ENCODE measurements around the gene TBC1D1.

TBC1D1 gene

DNA sequence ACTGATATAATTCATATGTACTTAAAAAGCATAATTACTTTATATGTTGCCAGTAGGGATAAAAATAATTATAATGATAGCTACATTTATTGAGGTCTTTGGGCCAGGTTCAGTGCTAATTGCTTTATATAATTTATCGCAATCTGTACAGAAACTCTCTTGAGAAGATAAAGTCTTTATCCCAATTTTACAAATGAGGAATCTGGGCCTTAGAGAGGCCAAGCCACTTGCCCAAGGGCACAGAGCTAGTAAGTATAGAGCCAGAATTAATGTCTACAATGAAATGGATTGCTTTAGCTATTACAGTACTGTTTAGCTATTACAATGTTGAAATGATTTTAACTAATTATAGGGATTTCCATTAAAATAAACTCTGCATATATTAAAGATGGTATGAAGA, 30.6 kb upstream of the TBC1D1 start:
- DNase-seq (ENCODE audit: low read depth, low spot score), result no peak
- Histone ChIP-seq H3K27me3 (ENCODE audit: insufficient read depth, insufficient read length) (no peaks in the 10 kb centered on the region), H3K4me1 (ENCODE audit: insufficient read depth, insufficient read length) (no peaks in the 10 kb centered on the region), H3K4me3 (ENCODE audit: insufficient read length, low read depth) (no peak overlapping the region), H3K36me3 (ENCODE audit: insufficient read depth, insufficient read length, low read length) (peaks cover 13% of the 10 kb centered on the region), H3K9me3 (ENCODE audit: insufficient read depth, low read length) (no peaks in the 10 kb centered on the region), H3K9ac (ENCODE audit: insufficient read length, low read depth) (no peak overlapping the region)
- TF ChIP-seq ZNF274 (IDR thresholded peaks at IDR 0.05; ENCODE audit: low read depth, low read length) (no peak), YY1 (IDR thresholded peaks at IDR 0.05; ENCODE audit: insufficient read depth, insufficient read length) (no peak), SUZ12 (IDR thresholded peaks at IDR 0.05; ENCODE audit: extremely low read depth, insufficient read depth, insufficient read length) (no peak)

- peaks cover 6% of the 10 kb centered on the region for H3K36me3 ChIP-seq (ENCODE audit: insufficient read depth, insufficient read length, low read length)
- DNase-seq (ENCODE audit: low read depth, low spot score), result no peak
- H3K9ac ChIP-seq (ENCODE audit: insufficient read length, low read depth), result no peak overlapping the region
- TF ChIP-seq YY1 (IDR thresholded peaks at IDR 0.05; ENCODE audit: insufficient read depth, insufficient read length) (no peak), ZNF274 (IDR thresholded peaks at IDR 0.05; ENCODE audit: low read depth, low read length) (no peak), SUZ12 (IDR thresholded peaks at IDR 0.05; ENCODE audit: extremely low read depth, insufficient read depth, insufficient read length) (no peak)
- H3K9me3 ChIP-seq (ENCODE audit: insufficient read depth, low read length), result no peaks in the 10 kb centered on the region
- H3K27me3 ChIP-seq (ENCODE audit: insufficient read depth, insufficient read length), result no peaks in the 10 kb centered on the region
- no peaks in the 10 kb centered on the region for H3K4me1 ChIP-seq (ENCODE audit: insufficient read depth, insufficient read length)
- no peak overlapping the region for H3K4me3 ChIP-seq (ENCODE audit: insufficient read length, low read depth)
Measured at GRCh38 chr4:37862961-37863360, 27.9 kb upstream of the TBC1D1 start.

GRCh38 chr4:37864786-37865185, 26.1 kb upstream of the TBC1D1 start:
- H3K36me3 ChIP-seq (ENCODE audit: insufficient read depth, insufficient read length, low read length), result peaks cover 6% of the 10 kb centered on the region
- no peak for DNase-seq (ENCODE audit: low read depth, low spot score)
- H3K9ac ChIP-seq (ENCODE audit: insufficient read length, low read depth), result no peak overlapping the region

DNA sequence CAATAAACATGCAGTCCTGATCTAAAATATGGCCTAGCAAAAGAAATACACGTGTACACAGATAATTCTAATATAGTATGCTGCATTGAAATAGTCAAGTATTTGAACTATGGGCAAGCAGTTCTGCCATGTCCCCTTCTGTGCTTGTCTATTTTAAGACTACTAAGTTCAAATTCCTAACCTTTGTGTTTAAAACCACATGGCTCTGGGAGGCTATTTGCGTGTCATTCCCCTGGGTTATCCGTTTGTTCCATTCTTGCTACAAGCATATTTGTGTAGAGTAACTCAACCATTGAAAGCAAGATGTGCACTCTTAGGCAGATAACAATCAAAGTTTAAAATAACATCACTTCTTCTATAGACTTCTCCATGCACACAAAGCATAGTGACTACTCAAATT, 25.4 kb upstream of the TBC1D1 start:
- TF ChIP-seq YY1 (IDR thresholded peaks at IDR 0.05; ENCODE audit: insufficient read depth, insufficient read length) (no peak), SUZ12 (IDR thresholded peaks at IDR 0.05; ENCODE audit: extremely low read depth, insufficient read depth, insufficient read length) (no peak), ZNF274 (IDR thresholded peaks at IDR 0.05; ENCODE audit: low read depth, low read length) (no peak)
- Histone ChIP-seq H3K9me3 (ENCODE audit: insufficient read depth, low read length) (no peaks in the 10 kb centered on the region), H3K27me3 (ENCODE audit: insufficient read depth, insufficient read length) (no peaks in the 10 kb centered on the region), H3K4me3 (ENCODE audit: insufficient read length, low read depth) (no peak overlapping the region), H3K9ac (ENCODE audit: insufficient read length, low read depth) (no peak overlapping the region), H3K36me3 (ENCODE audit: insufficient read depth, insufficient read length, low read length) (peaks cover 6% of the 10 kb centered on the region), H3K4me1 (ENCODE audit: insufficient read depth, insufficient read length) (no peaks in the 10 kb centered on the region)
- DNase-seq (ENCODE audit: low read depth, low spot score), result no peak

More at GRCh38 chr4:37864786-37865185, 26.1 kb upstream of the TBC1D1 start:
- no peak for TF ChIP-seq YY1 (IDR thresholded peaks at IDR 0.05; ENCODE audit: insufficient read depth, insufficient read length)
- no peak for TF ChIP-seq ZNF274 (IDR thresholded peaks at IDR 0.05; ENCODE audit: low read depth, low read length)
- TF ChIP-seq SUZ12 (IDR thresholded peaks at IDR 0.05; ENCODE audit: extremely low read depth, insufficient read depth, insufficient read length), result no peak
- Histone ChIP-seq H3K9me3 (ENCODE audit: insufficient read depth, low read length) (no peaks in the 10 kb centered on the region), H3K4me3 (ENCODE audit: insufficient read length, low read depth) (no peak overlapping the region), H3K4me1 (ENCODE audit: insufficient read depth, insufficient read length) (no peaks in the 10 kb centered on the region), H3K27me3 (ENCODE audit: insufficient read depth, insufficient read length) (no peaks in the 10 kb centered on the region)

DNA sequence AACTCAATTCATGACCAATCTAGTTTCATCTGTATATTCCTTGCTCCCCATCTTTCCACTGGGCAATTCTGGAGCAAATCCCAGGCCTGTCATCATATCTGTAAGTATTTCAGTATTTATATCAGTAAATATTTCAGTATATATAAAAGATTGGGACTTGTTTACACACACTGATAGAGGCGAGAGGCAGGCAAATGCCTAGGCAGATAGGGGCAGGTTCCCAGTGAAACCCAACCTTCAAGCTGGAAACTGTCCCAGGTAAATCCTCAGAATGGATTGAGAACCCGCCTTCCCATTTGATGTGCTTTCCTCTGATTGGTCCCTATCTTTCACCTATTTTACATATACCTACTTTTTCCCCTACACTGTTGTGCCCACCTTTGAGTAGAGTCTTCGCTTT, 23.8 kb upstream of the TBC1D1 start:
- H3K27me3 ChIP-seq (ENCODE audit: insufficient read depth, insufficient read length), result no peaks in the 10 kb centered on the region
- H3K4me1 ChIP-seq (ENCODE audit: insufficient read depth, insufficient read length), result no peaks in the 10 kb centered on the region
- no peaks in the 10 kb centered on the region for H3K9me3 ChIP-seq (ENCODE audit: insufficient read depth, low read length)
- TF ChIP-seq ZNF274 (IDR thresholded peaks at IDR 0.05; ENCODE audit: low read depth, low read length), result no peak
- no peak for TF ChIP-seq YY1 (IDR thresholded peaks at IDR 0.05; ENCODE audit: insufficient read depth, insufficient read length)
- no peak for TF ChIP-seq SUZ12 (IDR thresholded peaks at IDR 0.05; ENCODE audit: extremely low read depth, insufficient read depth, insufficient read length)
- no peak overlapping the region for H3K9ac ChIP-seq (ENCODE audit: insufficient read length, low read depth)
- H3K36me3 ChIP-seq (ENCODE audit: insufficient read depth, insufficient read length, low read length), result peaks cover 6% of the 10 kb centered on the region
- no peak overlapping the region for H3K4me3 ChIP-seq (ENCODE audit: insufficient read length, low read depth)
- DNase-seq (ENCODE audit: low read depth, low spot score), result no peak

DNA sequence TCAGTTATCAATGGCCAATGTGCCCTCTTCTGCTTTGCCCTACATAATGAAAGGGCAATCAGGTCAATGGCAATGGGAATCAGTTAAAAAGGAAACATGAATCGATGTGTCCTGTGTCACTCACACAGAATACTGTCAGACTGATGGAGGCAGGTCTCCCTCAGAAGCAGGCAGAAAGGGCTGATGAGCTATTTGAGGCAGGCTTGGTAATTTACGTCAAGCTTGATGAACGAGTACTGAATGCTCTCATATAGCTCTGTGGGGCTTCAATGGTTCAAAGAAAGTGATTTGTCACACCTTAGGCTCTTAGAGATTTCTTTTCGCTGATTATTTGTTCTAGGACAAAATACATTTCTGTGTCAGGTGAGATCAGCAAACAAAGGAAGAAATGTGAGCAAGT, 22.6 kb upstream of the TBC1D1 start:
- H3K36me3 ChIP-seq (ENCODE audit: insufficient read depth, insufficient read length, low read length), result peaks cover 2% of the 10 kb centered on the region

DNA sequence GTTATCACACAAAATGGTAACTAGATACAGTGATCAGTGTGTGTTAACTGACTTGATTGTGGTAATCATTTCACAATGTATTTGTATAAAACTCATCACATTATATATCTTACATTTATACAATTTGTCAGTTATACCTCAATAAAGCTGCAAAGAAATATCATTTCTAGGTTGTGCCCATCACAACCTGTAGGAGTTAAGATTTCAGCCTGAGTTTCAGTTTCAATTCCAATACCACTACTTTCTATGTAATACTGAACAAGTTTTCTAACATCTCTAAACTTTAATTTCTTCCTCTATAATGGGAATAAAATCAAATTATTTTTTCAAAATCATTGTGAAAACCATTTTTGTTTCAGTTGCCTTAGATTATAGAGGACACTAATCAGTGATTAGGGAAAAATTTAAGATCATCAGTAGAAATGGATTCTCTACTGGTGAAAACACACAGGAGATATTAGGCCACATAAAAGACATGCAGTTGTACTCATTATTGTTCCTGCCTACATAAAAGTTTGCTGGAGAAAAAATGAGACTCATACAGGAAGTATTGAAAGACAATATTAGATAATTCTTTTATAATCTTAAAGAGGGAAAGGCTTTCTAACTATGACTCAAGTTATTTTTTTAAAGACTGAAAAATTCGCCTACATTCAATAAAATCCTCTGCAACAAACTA, 18.4 kb upstream of the TBC1D1 start:
- TF ChIP-seq SUZ12 (IDR thresholded peaks at IDR 0.05; ENCODE audit: extremely low read depth, insufficient read depth, insufficient read length), result no peak
- TF ChIP-seq YY1 (IDR thresholded peaks at IDR 0.05; ENCODE audit: insufficient read depth, insufficient read length), result no peak
- TF ChIP-seq ZNF274 (IDR thresholded peaks at IDR 0.05; ENCODE audit: low read depth, low read length), result no peak
- DNase-seq (ENCODE audit: low read depth, low spot score), result no peak
- Histone ChIP-seq H3K9ac (ENCODE audit: insufficient read length, low read depth) (no peak overlapping the region), H3K4me1 (ENCODE audit: insufficient read depth, insufficient read length) (no peaks in the 10 kb centered on the region), H3K4me3 (ENCODE audit: insufficient read length, low read depth) (no peak overlapping the region), H3K9me3 (ENCODE audit: insufficient read depth, low read length) (no peaks in the 10 kb centered on the region), H3K36me3 (ENCODE audit: insufficient read depth, insufficient read length, low read length) (no peaks in the 10 kb centered on the region), H3K27me3 (ENCODE audit: insufficient read depth, insufficient read length) (no peaks in the 10 kb centered on the region)

More for the DNA sequence above, 22.6 kb upstream of the TBC1D1 start:
- Histone ChIP-seq H3K4me3 (ENCODE audit: insufficient read length, low read depth) (no peak overlapping the region), H3K9me3 (ENCODE audit: insufficient read depth, low read length) (no peaks in the 10 kb centered on the region), H3K4me1 (ENCODE audit: insufficient read depth, insufficient read length) (no peaks in the 10 kb centered on the region), H3K9ac (ENCODE audit: insufficient read length, low read depth) (no peak overlapping the region), H3K27me3 (ENCODE audit: insufficient read depth, insufficient read length) (no peaks in the 10 kb centered on the region)
- no peak for DNase-seq (ENCODE audit: low read depth, low spot score)
- TF ChIP-seq YY1 (IDR thresholded peaks at IDR 0.05; ENCODE audit: insufficient read depth, insufficient read length), result no peak
- TF ChIP-seq SUZ12 (IDR thresholded peaks at IDR 0.05; ENCODE audit: extremely low read depth, insufficient read depth, insufficient read length), result no peak
- TF ChIP-seq ZNF274 (IDR thresholded peaks at IDR 0.05; ENCODE audit: low read depth, low read length), result no peak
